ENCODE measurements around the gene ST14.
"Not testable (repeated sequence)": the region's sequence is repeated elsewhere in the genome, so short reads cannot be mapped to it uniquely, and the experiment has no call there.

DNA sequence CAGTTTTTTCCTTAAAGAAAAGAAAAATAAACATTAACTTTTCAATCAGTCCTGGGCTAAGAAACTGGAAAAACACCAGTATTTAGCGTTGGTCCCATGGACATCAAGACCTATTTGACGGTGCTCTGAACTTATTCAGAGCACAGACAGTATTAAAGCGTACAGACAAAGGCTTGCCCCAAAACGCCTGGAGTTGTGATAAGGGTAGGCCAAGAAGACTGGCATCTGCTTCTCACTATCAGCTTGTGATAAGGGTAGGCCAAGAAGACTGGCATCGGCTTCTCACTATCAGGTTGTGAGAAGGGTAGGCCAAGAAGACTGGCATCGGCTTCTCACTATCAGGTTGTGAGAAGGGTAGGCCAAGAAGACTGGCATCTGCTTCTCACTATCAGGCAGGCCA, 85.8 kb downstream of the ST14 start:
- TF ChIP-seq, protein P1, sequence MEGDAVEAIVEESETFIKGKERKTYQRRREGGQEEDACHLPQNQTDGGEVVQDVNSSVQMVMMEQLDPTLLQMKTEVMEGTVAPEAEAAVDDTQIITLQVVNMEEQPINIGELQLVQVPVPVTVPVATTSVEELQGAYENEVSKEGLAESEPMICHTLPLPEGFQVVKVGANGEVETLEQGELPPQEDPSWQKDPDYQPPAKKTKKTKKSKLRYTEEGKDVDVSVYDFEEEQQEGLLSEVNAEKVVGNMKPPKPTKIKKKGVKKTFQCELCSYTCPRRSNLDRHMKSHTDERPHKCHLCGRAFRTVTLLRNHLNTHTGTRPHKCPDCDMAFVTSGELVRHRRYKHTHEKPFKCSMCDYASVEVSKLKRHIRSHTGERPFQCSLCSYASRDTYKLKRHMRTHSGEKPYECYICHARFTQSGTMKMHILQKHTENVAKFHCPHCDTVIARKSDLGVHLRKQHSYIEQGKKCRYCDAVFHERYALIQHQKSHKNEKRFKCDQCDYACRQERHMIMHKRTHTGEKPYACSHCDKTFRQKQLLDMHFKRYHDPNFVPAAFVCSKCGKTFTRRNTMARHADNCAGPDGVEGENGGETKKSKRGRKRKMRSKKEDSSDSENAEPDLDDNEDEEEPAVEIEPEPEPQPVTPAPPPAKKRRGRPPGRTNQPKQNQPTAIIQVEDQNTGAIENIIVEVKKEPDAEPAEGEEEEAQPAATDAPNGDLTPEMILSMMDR (IDR thresholded peaks at IDR 0.05), result not testable (repeated sequence)
- TF ChIP-seq POLR2A (IDR thresholded peaks at IDR 0.05), result not testable (repeated sequence)

All from heart left ventricle (tissue), 13 donors.